Activated T-helper 1 cell treated with Interleukin-2 at 50 U/mL for 16 hours (primary cell): ENCODE data around the gene RMND1.
A peak's percentile ranks its signal among the peaks of the same experiment; 100 is the strongest.
"Not testable (repeated sequence)": the region's sequence is repeated elsewhere in the genome, so short reads cannot be mapped to it uniquely, and the experiment has no call there.

Experiments used
- DNase-seq: peaks from one replicate; pipeline ENCODE4 v3.0.0-alpha.2; 2020; ENCODE audit warnings: low read depth

The RMND1 gene, protein sequence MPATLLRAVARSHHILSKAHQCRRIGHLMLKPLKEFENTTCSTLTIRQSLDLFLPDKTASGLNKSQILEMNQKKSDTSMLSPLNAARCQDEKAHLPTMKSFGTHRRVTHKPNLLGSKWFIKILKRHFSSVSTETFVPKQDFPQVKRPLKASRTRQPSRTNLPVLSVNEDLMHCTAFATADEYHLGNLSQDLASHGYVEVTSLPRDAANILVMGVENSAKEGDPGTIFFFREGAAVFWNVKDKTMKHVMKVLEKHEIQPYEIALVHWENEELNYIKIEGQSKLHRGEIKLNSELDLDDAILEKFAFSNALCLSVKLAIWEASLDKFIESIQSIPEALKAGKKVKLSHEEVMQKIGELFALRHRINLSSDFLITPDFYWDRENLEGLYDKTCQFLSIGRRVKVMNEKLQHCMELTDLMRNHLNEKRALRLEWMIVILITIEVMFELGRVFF

DNA sequence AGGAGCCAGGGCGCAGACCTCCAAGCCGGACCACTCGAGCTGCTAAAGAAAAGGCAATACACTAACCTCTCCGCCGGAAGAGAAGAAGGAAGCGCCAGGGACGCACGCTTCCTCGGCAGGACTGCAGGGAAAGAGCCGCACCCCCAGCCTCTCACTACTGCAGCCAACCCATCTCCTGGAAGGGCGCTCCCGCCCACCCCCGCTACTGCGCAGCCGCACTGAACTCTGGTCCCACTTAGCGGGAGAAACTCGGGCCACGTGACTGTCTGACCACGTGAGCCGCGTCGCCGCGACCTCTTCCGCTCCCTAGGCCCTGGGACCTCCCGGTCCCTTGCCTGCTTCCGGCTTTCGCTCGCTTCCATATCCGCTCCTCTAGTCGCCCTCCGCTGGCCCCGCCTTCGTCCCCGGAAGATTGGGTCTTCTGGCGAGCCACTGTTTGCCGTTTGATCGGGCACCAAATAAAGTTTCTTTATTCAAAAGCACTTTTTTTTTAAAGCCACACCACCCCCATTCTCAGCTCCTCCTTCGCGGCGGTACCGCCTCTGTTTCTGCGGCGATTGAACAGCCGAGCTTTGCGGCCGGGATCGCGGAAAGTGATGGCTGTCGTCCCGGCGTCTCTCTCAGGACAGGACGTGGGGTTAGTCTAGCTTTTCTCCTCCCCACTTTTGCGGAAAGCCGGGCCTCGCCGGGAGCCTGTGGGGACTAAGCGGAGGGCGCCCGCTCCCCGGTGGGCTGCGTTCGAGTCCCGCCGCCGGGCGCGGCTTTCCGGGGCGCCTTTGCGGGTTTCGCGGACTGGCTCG is at the start of gene RMND1:
Gene RMND1 (minus strand): TSS at position 177 of the 800 bp plus-strand sequence. CDS start 6,315 bp downstream, outside the sequence.
- peak; percentile 99 for DNase-seq

DNA sequence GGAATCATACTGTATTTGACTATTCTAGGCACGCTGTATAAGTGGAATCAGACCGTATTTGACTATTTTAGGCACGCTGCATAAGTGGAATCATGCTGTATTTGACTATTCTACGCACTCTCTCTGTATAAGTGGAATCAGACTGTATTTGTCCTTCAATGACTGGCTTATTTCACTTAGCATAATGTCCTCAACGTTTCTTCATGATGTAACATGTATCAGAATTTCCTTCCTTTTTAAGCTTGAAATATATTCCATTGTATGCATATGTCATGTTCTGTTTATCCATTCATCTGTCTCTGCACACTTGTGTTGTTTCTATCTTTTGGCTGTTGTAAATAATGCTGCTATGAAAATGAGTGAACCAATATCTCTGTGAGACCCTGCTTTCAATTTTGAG is 47.6 kb upstream of the RMND1 start:
- DNase-seq, result no peak

DNA sequence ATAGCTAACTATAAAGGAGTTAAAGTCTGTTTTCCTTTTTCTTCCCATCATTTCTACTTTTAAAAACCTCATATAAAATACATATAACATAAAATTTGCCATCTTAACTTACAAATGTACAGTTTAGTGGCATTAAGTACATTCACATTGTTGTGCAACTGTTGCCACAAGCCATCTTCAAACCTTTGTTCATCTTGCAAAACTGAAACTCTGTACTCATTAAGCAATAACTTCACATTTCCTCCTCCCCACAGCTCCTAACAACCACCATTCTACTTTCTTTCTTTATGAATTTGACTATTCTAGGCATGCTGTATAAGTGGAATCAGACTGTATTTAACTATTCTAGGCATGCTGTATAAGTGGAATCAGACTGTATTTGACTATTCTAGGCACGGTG is 46.4 kb upstream of the RMND1 start:
- DNase-seq, result no peak

DNA sequence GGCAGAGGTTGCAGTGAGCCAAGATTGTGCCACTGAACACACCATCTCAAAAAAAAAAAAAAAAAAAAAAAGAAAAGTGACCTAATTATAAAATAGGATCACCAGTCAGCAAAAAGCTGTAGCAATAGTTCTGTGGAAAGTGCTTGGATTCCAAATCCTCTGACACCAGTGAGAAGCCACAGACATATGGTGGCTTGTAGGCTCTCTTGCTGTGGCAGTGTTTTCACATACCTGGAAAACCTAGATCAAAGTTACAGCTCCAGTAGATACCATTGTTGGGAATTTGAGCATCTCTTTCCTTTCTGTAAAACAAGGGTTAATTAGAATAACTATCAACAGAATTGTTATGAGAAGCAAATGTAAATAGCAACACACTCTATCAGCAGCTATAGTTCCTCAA is 46.0 kb upstream of the RMND1 start:
- DNase-seq, result no peak

DNA sequence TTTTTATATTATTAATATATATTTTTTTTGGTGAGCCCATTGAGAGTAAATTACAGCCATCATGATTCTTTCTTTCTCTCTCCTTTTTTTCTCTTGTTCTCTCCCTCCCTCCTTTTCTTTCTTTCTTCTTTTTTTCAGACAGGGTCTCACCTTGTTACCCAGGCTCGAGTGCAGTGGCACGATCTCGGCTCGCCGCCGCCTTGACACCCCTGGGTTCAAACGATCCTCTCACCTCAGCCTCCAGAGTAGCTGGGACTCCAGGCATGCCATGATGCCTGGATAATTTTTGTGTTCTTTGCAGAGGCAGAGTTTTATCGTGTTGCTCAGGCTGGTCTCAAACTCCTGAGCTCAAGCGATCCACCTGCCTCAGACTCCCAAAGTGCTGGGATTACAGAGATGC is 43.5 kb upstream of the RMND1 start:
- no peak for DNase-seq

DNA sequence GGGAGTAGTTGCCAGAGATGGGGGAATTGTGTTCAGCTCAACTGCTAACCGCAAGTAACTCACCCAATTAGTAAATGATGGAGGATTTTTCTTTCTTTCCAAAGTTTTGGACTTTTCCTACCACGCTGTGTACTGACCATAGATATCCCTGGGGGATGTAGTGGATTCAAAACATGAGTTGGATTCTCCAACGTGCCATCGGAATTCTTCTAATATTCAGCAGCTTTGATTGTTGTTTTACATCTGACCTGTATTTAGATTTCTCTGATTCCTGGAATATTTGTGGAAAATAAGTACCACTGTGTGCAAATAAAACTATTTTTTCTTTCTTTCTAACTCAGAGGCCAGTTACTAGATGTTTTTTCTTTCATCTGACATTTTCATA is 43.0 kb upstream of the RMND1 start:
- no peak for DNase-seq

DNA sequence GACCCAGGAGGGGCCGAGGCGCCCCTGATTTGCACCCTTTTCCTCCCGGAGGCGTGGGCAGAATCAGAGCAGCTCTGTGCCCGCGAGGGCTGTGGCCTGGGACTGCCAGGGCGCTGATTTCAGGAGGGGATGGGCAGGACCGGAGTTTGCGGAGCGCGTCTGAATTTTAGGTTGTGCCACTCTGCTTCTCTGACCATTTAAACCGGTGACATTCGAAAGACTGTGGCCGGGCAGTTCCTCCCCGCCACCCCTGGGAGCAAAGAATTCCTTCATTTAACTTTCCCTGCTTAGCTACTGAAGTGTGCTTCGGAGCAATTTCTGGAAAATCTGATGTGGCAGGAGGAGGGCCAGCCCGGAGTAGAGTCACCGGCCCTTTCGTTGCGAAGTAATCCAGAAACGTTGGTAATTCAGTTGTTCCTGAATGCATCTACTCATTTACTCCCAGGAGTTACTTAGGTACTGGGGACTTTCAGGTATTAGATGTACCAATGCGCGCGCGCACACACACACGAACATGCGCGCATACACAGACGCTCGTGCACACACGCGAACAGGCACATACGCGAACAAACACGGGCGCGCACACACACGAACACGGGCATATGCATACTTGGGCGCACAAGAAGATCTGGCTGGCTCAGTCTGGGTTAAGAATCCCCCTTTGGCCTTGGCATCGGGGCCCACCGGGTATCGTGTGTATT is 42.5 kb upstream of the RMND1 start:
- DNase-seq, result no peak

DNA sequence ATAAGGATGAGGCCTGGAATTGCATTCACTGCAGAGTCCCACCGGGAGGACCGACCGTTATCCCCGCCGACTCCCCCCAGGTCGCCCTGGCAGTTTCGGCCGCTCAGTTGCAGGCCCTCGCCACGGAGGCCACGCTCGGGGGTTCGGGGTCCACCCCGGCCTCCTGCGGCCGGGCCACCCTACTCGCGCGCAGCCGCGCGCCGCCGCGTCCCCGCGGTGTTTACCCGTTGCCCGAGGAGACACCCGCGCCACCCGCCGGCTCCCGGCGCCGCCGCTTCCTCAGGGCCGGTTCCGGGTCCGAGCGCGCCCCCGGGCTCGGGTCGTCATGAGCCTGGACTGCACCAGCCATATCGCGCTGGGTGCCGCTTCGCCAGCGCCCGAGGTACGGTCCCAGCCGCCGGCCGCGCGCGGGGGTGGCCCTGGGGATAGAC is 41.9 kb upstream of the RMND1 start, which contains the start of gene CCDC170:
Gene CCDC170 (plus strand): TSS at position 214 of the 431 bp plus-strand sequence. CDS start 112 bp downstream, at position 326.
- no peak for DNase-seq

DNA sequence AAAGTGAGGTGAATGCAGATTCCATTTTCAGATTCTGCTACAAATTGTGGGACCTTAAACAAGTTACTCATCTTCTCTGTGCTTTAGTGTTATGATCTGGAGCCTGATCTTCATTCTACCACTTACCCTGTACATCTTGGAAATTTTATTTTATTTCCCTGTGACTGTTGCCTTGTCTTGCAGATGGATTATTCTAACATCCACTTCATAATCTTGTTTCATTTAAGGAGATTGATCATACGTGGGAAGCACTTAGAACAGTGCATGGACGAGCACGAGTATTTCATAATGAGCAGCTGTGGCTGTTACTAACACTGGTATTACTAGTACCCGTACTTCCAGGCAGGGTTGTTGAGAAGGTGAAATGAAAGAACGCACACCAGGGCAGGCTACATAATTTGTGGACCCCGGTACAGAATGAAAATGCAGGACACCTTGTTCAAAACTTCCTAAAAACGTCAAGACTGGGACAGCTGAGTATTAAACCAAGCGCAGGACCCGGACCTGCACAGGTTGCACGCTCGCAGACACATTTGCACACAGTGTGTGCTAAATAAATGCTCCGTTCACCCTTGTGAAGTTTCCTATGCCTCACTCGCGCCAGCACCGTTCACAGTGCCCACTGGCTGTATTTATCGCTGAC is 41.4 kb upstream of the RMND1 start:
- DNase-seq, result no peak

DNA sequence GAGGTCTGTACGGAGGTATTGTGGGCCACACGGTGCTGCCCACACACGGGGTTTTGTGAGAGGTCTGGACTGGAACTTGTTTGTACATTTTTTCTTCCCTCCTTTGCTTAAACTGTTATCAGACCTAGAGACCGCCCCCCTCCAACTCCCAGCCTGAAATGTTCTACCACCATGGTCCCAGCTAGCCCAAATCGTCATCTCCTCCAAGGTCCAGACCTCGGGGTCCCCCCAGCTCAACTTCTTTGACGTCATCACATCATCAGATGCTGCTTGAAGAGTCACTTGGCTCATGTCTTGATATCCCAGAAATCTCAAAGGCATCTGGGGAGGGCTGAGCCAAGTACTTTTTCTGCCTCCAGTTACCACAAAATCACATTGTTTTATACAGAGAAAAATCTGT is 39.1 kb upstream of the RMND1 start:
- DNase-seq, result no peak

DNA sequence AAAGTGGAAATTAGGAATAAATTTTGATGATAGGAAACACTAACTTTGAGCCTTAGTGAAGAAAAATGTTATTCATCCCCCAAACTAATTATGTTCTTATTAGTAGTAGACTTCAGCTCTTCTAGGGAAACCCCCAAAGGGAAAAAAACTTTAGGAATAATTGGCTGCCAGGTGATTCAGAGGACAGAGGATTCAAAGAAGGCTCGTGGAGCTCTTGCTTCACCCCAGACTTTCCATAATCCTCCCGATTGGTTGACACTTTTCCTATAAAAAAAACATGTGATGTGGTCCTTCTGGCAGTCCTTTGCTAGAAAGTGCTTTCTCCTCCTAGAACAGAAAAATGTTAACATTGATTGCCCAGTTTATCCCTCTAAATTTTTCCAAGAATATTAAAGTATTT is 36.3 kb upstream of the RMND1 start:
- DNase-seq, result no peak

DNA sequence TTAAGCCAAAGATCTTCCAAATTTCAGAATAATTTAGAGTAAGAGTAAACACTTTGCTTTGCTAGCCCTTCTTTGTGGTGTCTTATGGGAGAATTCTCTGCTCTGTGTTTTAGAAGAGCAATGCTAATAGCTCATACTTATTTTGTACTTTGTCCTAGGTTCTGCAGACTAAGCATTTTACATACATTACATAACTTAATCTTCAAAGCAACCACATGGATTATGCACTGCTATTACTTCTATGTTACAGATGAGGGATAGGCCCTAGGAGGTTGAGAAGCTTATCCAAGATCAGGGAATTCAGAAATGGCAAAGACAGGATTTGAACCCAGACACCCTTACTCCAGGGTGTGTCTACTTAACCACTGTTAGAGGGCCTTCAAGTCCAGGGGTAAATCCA is 32.1 kb upstream of the RMND1 start:
- DNase-seq, result no peak

DNA sequence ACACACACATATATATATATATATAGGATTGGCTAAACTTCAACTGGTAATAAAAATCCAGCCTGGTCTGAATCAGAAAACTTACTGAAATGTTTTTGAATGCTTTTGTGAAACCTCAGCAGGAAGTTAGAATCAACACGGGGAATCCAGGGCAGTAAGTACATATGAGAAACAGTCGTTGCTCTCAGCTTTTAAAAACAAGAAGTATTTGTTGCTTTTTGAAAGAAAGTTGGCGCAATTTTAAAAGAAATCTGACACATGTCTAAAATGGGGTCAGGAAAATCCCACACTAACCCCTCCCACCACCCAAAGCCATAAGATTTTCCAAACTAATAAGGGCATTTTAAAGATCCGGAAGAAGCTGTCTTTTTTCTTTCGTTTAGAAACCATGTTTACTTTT is 30.4 kb upstream of the RMND1 start:
- no peak for DNase-seq

DNA sequence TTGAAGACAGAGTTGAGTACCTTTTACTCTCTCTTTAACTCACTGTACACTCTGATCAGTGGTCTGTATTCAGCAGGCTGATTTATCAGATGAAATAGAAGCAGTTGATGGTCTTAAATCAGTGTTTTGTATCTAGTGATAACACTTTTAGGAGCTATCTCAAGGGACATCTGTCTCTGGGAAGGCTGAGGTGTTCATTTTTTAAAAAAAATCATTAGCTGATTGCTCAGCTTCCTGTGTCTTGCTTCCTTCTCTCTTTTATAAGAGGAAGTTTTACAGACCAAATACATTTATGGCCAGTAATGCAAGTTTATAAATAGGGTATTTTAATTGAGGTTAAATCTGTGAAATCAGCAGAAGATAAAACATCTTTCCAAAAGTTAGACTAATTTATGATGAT is 29.9 kb upstream of the RMND1 start:
- DNase-seq, result no peak

DNA sequence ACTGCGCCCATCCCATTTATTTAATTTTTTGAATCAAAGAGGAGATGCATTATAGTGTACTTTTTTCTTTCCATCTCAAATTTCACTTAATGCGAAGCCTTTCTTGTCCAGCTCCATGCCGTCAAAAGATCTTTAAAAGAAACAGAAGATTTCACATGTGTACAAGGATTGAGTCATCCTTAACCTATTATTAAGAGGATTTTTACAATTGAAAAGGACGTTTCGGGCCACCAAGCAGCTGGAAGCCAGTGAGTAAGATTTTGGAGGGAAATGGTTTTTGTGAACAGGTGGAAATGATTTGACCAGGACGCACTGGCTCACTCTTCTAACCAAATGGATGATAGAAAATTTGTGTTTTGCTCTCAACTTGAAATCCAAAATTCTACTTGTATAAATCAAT is 26.7 kb upstream of the RMND1 start:
- no peak for DNase-seq

DNA sequence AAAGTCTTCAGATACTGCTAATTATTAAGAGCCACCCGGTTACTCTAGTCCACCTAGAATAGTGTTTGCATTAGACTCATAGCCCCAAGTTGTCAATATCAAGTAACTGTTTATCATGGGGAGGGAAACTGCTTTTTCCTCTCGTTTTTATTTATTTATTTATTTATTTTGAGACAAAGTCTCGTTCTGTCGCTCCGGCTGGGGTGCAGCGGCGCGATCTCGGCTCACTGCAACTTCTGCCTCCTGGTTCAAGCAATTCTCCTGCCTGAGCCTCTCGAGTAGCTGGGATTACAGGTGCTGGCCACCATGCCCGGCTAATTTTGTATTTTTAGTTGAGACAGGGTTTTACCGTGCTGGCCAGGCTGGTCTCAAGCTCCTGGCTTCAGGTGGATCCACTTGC is 25.8 kb upstream of the RMND1 start:
- no peak for DNase-seq

DNA sequence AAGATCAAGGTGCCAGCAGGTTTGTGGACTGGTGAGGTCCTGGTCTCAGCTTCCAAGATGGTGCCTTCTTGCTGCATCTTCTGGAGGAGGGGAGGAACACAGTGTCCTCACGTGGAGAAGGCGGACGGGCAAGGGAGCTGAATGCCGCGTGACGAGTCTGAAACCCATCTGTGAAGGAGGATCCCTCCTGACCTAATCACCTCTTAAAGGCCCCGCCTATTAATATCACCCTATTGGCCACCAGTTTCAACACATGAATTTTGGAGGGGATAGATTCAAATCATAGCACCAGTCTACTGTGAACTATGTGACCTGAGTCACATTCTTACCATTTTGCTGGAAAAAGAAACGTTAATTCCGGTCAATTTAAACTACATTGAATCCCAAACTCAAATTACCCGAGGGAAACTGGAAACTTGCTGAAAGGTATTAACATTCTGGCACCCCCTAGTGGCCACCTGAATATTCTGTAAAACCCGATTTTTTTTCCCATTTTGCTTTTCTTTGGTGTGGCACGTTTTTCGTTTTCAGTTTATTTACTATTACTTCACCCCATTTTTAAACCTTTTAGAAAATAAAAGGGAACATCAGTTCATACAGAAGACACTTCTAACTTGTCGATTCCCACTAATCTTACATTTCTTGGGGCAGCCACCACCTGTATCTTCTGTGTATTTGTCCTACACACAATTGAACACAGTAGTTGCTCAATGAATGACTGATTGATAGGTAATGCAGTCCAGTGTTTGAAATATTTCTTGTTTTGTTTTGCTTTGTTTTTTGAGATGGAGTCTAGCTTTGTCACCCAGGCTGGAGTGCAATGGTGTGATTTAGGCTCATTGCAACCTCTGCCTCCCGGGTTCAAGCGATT is 24.0 kb upstream of the RMND1 start:
- no peak for DNase-seq

DNA sequence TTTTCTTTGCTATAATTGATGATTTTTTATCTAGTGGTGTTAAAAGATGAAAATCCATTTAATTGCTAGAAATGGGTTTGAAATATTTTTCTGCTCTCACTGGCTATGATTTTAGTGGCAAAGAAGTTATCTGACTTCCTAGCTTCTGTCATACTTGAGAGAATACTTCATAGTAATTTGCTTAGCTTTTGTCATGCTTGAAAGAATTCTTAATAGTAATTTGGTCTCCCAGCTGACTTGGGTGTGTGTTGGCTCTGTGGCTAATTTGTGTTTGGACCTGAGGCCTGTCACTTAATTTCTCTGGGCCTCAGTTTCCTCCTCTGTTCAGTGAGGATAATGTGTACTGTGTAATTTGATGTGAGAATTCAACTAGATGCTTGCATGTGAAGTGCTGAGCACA is 12.8 kb upstream of the RMND1 start:
- no peak for DNase-seq

DNA sequence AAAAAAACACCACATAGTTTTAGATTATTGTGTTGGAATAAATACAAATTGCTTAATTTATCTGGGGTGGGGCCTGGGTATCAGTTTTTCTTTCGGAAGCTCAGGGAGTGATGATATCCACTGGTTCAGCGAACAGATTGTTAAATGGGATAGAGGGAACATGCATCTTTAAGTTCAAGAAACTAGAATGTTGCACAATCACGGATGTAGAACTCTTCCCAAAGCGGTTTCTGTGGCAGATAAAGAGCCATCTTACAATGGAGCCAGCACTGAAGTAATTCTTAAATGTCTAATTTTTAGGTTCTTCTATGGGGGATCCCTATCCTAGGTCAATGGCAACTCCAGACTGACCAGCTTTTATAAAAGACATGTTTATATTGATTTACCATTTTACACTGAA is 9.7 kb upstream of the RMND1 start:
- no peak for DNase-seq

DNA sequence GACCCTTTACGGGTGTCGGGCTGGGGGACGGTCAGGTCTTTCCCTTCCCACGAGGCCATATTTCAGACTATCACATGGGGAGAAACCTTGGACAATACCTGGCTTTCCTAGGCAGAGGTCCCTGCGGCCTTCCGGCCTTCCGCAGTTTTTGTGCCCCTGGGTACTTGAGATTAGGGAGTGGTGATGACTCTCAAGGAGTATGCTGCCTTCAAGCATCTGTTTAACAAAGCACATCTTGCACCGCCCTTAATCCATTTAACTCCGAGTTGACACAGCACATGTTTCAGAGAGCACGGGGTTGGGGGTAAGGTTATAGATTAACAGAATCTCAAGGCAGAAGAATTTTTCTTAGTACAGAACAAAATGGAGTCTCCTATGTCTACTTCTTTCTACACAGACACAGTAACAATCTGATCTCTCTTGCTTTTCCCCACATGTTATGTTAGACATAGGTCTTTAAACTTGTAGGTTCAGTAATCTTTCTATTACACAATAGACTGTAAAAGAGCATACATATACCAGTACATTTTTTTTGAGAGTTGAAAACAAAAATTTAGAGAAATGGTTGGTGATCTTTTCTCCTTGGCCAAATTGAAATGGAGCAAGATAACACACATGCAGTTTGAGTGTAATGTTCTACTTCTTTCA is 3.9 kb upstream of the RMND1 start:
- DNase-seq, result not testable (repeated sequence)
